Inflammatory macrophage treated with lipopolysaccharide for 1 hour (primary cell): ENCODE measurements around the gene B3GALNT2.

ENCODE experiments used
- DNase-seq, 2 donors: peaks; one replicate each; pipeline ENCODE4 v3.0.0-alpha.2; 2020 to 2022

The B3GALNT2 gene

GRCh38 chr1:235450886-235451483 is 53.3 kb downstream of the B3GALNT2 start:
- DNase-seq = no peak

GRCh38 chr1:235450433-235450832 is 53.8 kb downstream of the B3GALNT2 start:
- no peak for DNase-seq

- no peak for DNase-seq
Measured at GRCh38 chr1:235448616-235449015, 55.6 kb downstream of the B3GALNT2 start.

DNA sequence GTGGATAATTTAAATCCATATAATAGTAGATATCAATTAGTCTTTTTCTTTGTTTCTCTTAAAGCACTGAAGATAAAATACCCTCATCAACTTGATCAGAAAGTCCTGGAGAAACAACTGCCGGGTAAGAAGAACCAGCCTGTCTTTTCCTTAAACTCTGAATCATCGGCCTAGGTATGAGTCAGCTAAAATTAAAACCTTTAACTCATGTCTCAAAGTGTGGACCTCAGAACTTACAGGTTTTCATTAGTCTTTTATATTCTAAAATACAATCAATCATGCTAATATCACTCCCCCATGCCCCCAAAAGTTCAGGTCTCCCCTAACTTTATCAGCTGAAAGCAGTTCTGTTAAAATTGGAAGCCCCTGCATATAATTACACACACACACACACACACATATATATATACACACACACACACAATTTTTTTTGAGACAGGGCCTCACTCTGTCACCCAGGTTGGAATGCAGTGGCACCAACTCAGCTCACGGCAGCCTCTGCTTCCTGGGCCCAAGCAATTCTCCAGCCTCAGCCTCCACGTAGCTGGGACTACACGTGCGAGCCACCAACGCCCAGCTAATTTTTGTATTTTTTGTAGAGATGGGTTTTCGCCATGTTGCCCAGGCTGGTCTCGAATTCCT is 61.3 kb downstream of the B3GALNT2 start:
- no peak for DNase-seq

DNA sequence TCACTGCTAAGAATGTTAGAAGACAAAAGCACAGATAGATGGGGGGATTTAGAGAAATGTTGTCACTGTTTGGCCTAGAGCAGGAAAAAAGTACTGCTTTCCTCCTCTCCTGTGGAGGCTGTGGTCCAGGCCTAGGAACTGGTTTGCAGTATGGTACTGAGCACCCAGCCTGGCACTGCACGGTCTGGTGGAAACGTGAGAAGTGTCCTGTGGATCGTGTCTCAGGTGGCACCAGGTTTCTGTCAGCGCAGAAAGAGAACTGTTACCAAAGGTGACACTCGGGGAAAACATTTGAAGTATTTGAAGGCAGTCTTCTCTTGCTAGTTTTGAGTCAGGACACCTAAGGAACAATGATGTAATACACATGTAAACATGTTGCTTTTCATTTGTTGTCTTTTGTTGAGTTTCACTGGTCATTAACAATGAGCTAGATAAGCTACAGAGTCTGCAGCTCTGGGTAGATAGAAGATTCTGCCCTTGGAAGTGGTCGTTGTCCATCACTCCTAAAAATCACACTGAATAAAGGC is 63.0 kb downstream of the B3GALNT2 start:
- no peak for DNase-seq

DNA sequence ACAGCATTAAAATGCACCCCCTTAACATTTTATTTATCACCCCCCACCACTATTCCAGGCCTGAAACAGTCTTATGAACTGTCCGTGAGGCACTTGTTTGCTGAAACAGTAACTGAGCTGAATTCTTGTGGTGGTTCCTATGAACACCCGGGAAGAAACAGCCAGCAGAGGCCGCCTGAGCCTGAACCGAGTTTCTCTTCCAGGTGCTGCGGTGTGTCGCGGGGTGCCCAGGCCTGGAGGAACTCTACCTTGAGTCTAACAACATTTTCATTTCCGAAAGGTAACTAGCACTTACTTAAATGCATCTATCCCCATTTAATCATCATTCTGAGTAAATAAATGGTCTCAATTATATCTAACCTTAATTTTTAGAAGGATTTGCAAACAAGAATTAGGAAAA is 70.3 kb downstream of the B3GALNT2 start:
- no peak for DNase-seq

DNA sequence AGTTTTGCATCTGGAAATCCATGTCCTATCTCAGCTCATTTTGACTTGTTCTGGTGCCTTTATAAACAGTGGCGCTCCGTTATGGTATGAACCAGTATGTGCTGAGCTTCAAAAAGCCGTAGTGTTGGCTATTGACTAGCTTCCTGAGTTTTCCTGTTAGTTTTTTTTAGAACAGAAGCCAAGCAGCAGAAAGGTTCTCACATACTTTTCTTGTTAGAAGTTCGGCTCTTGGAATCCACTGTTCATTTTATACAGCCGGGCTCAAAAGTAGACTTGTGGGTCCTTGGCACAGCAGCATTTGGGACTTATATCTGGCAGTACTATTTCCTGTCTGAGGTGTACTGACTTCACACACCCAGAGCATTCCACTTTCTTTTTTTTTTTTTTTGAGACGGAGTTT is 73.3 kb downstream of the B3GALNT2 start:
- no peak for DNase-seq

- DNase-seq = no peak
Measured at GRCh38 chr1:235429143-235429542, 75.1 kb downstream of the B3GALNT2 start.

DNA sequence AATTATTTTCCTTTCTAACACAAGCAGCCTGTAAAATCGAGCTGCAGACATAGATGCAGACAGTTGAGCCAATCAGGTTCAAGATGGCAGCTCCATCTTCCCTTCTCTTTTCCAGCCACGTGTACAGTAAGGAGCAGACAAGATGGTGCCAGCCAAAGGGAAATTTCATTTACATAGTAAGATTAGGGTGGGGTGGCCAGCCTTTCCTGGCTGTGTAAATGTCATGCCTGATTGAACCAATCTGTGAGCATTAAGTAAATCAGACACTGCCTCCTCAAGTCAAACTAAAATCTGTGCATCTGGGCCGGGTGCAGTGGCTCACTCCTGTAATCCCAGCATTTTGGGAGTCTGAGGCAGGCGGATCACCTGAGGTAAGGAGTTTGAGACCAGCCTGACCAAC is 76.8 kb downstream of the B3GALNT2 start:
- no peak for DNase-seq

DNA sequence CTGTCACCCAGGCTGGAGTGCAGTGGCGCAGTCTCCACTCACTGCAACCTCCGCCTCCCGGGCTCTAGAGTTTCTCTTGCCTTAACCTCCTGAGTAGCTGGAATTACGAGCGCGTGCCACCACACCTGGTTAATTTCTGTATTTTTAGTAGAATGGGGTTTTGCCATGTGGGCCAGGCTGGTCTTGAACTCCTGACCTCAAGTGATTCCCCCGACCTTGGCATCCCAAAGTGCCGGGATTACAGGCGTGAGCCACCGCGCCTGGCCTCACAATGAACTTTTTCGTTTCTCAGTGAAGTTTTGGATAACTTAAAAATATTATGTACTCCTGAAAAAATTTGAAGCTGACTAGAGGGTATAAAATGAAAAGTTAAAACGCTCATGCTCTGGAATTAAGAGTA is 77.6 kb downstream of the B3GALNT2 start:
- DNase-seq = no peak

DNA sequence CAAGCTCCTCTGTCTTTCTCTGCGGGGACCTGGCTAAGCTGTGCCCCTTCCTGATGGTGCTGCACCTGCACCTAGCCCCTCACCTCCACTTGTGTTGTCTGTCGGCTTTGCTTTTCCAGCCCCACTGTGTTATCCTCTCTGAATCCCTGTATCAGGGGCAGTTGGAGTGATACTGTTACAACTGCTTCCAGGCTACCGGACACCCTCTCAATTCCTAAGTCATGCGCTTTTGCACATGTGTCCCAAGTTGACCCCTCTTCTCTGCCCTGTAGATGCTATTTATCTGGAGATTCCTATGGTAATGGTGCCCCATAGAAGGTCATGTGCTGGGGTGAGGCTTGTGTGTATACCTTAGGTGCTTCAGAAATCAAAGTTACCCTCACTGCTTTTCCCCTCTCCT is 78.1 kb downstream of the B3GALNT2 start:
- no peak for DNase-seq

GRCh38 chr1:235425357-235425756 is 78.9 kb downstream of the B3GALNT2 start:
- no peak for DNase-seq

- DNase-seq = no peak
Measured at GRCh38 chr1:235424092-235424491, 80.2 kb downstream of the B3GALNT2 start.

- DNase-seq = no peak
Measured at GRCh38 chr1:235423214-235423652, 81.0 kb downstream of the B3GALNT2 start.

DNA sequence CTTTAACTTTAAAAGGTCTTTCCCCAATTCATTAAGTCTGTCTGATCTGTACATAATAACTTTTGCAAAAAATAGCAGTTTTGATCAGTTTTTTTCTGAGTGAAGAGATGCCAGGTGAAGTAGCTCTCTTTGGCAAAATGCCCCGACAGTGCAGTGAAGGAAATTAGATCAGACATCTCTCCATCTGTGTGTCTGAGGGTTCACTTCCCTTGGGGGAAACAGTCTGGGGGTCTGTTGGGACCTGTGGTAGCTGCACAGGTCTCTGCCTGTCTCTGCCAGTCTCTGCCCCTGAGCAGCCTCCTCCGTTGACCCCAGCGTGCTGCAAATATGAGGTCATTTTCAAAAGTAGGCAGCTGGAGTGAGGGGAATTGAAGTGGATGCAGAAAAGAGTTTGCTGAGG is 82.5 kb downstream of the B3GALNT2 start:
- DNase-seq = no peak

DNA sequence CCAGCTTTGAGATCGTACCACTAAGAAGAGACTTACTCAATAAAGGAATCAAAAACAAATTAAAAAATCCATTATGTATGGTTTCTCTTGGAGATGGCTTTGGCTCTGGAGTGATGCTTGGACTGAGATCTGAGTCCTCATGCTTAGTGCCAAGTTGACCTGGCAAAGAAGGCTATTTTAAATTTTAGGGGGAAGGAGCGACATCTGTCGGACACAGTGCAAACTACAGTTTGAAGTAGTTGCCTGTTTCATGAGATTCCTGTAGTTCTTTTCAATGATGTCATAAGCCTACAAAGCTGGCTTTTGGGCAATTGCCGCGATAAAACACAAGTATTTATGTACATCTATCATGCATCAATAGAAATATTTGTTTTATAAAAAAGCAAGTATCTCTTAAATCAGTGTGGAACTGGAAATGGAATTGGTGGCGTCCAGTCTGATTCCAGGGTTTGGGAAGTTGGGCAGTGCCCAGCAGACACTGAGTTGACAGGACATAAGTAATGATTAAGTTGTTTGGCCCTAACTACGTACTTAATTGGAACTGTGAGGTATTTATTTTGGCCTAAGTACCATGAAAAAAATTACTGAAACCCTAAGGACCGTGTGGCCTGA is 87.1 kb downstream of the B3GALNT2 start:
- peak; percentile 48 to 87 for DNase-seq

GRCh38 chr1:235416662-235417049 is 87.6 kb downstream of the B3GALNT2 start:
- no peak for DNase-seq

- peak; percentile 48 to 68 for DNase-seq
Measured at GRCh38 chr1:235415008-235415904, 89.0 kb downstream of the B3GALNT2 start.

DNA sequence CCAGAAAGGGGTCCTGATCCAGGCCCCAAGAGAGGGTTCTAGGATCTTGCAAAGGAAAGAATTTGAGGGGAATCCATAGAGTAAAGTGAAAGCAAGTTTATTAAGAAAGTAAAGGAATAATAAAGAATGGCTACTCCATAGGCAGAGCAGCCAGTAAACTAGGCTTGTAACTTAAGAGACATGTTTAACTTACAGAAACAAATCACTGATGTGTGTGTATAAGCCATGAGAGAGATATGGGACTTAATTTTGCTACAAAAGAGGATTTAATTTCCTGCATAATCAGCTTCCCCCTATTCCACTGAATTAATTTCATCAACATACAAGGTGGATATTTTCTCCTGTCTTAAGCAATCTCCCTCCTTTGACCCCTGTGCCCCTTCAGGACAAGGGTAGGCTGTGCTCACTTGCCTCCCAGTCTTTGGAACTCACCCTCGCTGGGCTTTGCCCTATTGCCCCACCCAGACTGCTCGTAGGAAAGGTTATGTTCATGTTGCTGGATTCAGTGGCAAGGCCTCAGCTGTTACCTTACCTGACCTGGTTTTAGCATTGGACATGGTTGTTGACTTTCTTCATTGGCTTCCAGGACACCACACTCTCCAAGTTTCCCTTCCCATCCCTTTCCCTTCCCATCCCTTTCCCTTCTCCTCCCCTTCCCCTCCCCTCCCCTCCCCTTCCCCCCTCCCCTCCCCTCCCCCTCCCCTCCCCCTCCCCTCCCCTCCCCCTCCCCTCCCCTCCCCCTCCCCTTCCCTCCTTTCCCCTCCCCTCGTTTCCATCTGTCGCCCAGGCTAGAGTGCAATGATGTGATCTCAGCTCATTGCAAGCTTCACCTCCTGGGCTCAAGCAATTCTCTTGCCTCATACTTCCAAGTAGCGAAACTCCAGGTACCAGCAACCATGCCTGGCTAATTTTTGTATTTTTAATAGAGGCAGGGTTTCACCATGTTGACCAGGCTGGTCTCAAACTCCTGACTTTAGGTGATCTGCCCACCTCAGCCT is 92.5 kb downstream of the B3GALNT2 start:
- DNase-seq = no peak

- no peak for DNase-seq
Measured at GRCh38 chr1:235410467-235410866, 93.8 kb downstream of the B3GALNT2 start.

GRCh38 chr1:235409042-235409820 is 95.0 kb downstream of the B3GALNT2 start:
- DNase-seq = no peak
